OCI-LY7 (cell line): Measurements from ENCODE around the gene PORCN.

Source experiments
- CTCF ChIP-seq: fragments of 200-600 bp; sonication (generic); conservative IDR thresholded peaks from 2 replicates; pipeline ENCODE4 v1.5.1; 2014; ENCODE audit warnings: mild to moderate bottlenecking, antibody characterized with exemption, low read length, moderate library complexity, mixed read lengths
- EZH2phosphoT487 ChIP-seq: fragments of 200-600 bp; sonication (generic); IDR thresholded peaks from 2 replicates; pipeline ENCODE4 v1.6.1; 2018; ENCODE audit warnings: low read depth, borderline replicate concordance, mild to moderate bottlenecking, mixed run types, antibody characterized with exemption, low read length, moderate library complexity, mixed read lengths

DNA sequence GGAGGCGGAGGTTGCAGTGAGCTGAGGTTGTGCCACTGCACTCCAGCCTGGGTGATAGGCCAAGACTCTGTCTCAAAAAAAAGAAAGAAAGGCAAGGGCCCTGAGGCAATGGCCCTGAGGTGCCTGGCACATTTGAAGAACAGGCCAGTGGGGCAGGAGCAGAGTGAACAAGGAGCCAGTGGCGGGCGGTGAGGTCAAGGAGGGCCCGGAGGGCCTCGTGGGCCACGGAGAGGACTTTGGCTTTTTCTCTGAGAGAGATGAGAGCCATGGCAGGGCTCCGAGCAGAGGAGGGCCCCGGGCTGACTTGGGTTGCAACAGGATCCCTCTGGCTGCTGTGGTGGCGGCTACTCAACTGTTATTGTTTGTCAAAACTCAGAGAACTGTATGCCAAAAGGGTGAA is 19.5 kb upstream of the PORCN start:
- TF ChIP-seq CTCF (no peak), EZH2phosphoT487 (no peak)
